Uterus (tissue), 4 donors: ENCODE measurements around the gene PLPP4. TPM values are rescaled to one million over a fixed set of nuclear protein-coding genes. Genes with fewer than 3 reads are reported as not detected.

Experiments used
- DNase-seq, 2 donors: peaks; one replicate each; pipeline ENCODE4 v3.0.0-alpha.2; 2019 to 2020
- H3K27ac ChIP-seq, 2 donors: fragments of 200-600 bp; sonication (generic); 1 replicate in 1 of 2; 2 replicates in 1 of 2; pipeline ENCODE4 v1.5.1; 2016 to 2018
- H3K27me3 ChIP-seq, 2 donors: fragments of 200-600 bp; sonication (generic); one replicate each; pipeline ENCODE4 v1.5.1; 2018 to 2019; ENCODE audit warnings: control low read depth in 1 of 2
- H3K36me3 ChIP-seq, 2 donors: fragments of 200-600 bp; sonication (generic); one replicate each; pipeline ENCODE4 v1.5.1; 2019; ENCODE audit warnings: control low read depth in 1 of 2
- H3K4me1 ChIP-seq, 2 donors: fragments of 200-600 bp; sonication (generic); one replicate each; pipeline ENCODE4 v1.5.1; 2018 to 2019; ENCODE audit warnings: control low read depth in 1 of 2
- H3K4me3 ChIP-seq, 2 donors: fragments of 200-600 bp; sonication (generic); 1 replicate in 1 of 2; 2 replicates in 1 of 2; pipeline ENCODE4 v1.5.1; 2018 to 2019; ENCODE audit warnings: mild to moderate bottlenecking in 1 of 2
- H3K9me3 ChIP-seq, 2 donors: fragments of 200-600 bp; sonication (generic); one replicate each; pipeline ENCODE4 v1.5.1; 2019; ENCODE audit warnings: control low read depth in 1 of 2
- POLR2A ChIP-seq, 2 donors: fragments of 450-650 bp; IDR thresholded peaks; one replicate each; pipeline ENCODE4 v1.6.1; 2016; ENCODE audit warnings: antibody characterized with exemption in 2 of 2, mild to moderate bottlenecking in 1 of 2, moderate library complexity in 1 of 2
- intact Hi-C: fragments of 100-400 bp; cut with DNase I; formaldehyde crosslinking; loops from one replicate; pipeline ENCODE4 v1.15.1; 2023; ENCODE audit warnings: low total_unique reads
- total RNA-seq, 4 donors: library from RNA; depleted of rRNA in 3 of 4; stranded (reverse); fragments of >200 nt in 3 of 4; gene quantifications; one replicate each; pipeline versions ENCODE4 v1.1.0 to v1.2.4, GENCODE V29; 2014 to 2023
- TF ChIP-seq, protein P1 (sequence below), 4 experiments: fragments of 200-600 bp in 2 of 4; fragments of 450-650 bp in 2 of 4; sonication (generic) in 2 of 4; IDR thresholded peaks; one replicate each; pipeline ENCODE4 v1.5.1; 2016 to 2019; ENCODE audit warnings: antibody characterized with exemption in 4 of 4, mild to moderate bottlenecking in 2 of 4, moderate library complexity in 1 of 4
- donor health status: DM: yes; HTN: yes; CAD: no.

PLPP4 gene
- total RNA-seq, 4 donors from 2014 or later, result 0.55 TPM; not detected in 3

DNA sequence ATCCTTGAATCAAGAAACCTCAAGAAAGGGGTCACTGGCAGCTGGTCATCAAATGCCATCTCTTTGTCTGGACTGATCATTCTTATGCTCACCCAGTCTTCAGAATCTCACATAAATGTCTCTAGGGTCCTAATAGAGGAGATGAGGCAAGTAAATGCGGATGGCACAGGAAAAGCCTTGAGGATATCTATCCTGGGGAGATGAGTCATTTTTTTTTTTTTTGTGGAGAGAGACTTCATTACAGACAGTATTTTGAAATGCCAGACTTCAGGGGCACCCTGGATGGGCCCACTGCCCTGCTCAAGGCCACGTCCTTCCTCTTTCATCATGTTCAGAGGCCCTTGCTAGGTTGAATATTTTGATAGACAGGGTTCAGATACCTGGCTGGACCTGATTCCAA, 19.5 kb upstream of the PLPP4 start:
- no peak overlapping the region for H3K27ac ChIP-seq
- H3K4me1 ChIP-seq, result no peaks in the 10 kb centered on the region
- intact Hi-C loops, result no loop called here
- no peaks in the 10 kb centered on the region for H3K27me3 ChIP-seq
- no peak overlapping the region for H3K4me3 ChIP-seq
- no peak for DNase-seq
- H3K36me3 ChIP-seq, result no peaks in the 10 kb centered on the region
- H3K9me3 ChIP-seq, result no peaks in the 10 kb centered on the region
- TF ChIP-seq, protein P1, sequence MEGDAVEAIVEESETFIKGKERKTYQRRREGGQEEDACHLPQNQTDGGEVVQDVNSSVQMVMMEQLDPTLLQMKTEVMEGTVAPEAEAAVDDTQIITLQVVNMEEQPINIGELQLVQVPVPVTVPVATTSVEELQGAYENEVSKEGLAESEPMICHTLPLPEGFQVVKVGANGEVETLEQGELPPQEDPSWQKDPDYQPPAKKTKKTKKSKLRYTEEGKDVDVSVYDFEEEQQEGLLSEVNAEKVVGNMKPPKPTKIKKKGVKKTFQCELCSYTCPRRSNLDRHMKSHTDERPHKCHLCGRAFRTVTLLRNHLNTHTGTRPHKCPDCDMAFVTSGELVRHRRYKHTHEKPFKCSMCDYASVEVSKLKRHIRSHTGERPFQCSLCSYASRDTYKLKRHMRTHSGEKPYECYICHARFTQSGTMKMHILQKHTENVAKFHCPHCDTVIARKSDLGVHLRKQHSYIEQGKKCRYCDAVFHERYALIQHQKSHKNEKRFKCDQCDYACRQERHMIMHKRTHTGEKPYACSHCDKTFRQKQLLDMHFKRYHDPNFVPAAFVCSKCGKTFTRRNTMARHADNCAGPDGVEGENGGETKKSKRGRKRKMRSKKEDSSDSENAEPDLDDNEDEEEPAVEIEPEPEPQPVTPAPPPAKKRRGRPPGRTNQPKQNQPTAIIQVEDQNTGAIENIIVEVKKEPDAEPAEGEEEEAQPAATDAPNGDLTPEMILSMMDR (IDR thresholded peaks at IDR 0.05), result no peak
- TF ChIP-seq POLR2A (IDR thresholded peaks at IDR 0.05), result no peak

DNA sequence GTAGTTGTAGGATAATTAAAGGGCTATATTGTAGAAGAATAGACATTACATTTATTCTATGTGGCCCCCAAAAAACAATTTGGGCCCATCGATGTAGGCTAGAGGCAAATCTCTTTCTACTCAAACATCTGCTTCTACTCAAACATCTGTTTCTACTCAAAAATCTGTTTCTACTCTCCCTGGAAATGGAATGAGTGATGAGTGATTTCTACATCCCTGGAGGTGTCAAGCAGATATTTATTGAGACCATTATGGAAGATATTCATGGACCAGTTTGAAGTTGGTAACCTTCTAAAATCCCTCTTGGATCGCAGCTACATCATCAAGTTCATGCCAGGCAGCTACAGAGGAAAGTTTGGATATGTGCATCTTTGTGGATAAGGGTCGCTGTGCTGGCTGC, 5.1 kb upstream of the PLPP4 start:
- TF ChIP-seq, protein P1 (IDR thresholded peaks at IDR 0.05), result no peak
- Histone ChIP-seq H3K9me3 (no peaks in the 10 kb centered on the region), H3K4me1 (peaks cover 0 to 7% of the 10 kb centered on the region in 2 donors), H3K27ac (no peak overlapping the region), H3K27me3 (no peaks in the 10 kb centered on the region), H3K36me3 (no peaks in the 10 kb centered on the region), H3K4me3 (no peak overlapping the region)
- intact Hi-C loops, result no loop called here
- DNase-seq, result no peak

DNA sequence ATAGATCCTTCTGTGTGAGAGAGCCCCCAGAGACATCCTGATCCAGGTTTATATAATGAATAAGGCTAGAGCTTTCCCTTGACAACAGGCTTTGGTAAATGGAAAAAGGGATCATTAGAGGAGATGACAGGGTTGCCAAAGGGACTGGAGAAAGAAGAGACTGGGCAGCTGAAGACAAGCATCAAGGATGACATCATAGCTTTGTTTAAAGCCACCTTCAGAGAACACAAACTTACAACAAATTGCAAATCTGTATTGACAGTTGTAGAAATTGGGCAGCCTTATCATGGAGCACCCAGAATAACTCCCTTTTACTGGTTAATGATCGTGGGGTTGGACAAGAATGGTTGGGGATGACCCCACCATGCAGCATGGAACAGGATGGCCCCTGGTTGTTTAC, 3.7 kb upstream of the PLPP4 start:
- Histone ChIP-seq H3K9me3 (no peaks in the 10 kb centered on the region), H3K27me3 (peaks cover 0 to under 1% of the 10 kb centered on the region in 2 donors), H3K4me1 (peaks cover 0 to 7% of the 10 kb centered on the region in 2 donors), H3K4me3 (no peak overlapping the region), H3K36me3 (no peaks in the 10 kb centered on the region), H3K27ac (no peak overlapping the region)
- no peak for DNase-seq
- intact Hi-C loops, result no loop called here
- TF ChIP-seq, protein P1 (IDR thresholded peaks at IDR 0.05), result no peak
- no peak for TF ChIP-seq POLR2A (IDR thresholded peaks at IDR 0.05)

DNA sequence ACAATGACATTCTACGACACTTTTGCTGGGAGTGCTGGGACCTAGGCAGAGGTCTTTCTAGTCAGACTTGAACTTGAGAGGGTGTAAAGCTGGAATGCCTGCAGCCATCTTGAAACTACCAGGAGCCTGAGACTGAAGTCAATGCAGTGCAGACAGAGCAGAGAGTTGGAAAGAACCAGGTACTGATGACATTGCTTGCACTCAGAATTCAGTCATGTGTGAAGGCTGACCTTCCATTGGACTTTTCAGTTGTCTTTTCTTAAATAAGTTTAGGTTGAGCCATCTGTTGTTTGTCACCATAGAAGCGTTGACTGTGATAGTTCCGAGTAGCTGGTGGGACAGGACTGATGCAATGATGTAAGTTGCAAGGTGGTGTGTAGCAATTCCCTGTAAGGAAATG, 3.1 kb upstream of the PLPP4 start:
- intact Hi-C loops, result no loop called here
- peaks cover 0 to 7% of the 10 kb centered on the region in 2 donors for H3K27me3 ChIP-seq

DNA sequence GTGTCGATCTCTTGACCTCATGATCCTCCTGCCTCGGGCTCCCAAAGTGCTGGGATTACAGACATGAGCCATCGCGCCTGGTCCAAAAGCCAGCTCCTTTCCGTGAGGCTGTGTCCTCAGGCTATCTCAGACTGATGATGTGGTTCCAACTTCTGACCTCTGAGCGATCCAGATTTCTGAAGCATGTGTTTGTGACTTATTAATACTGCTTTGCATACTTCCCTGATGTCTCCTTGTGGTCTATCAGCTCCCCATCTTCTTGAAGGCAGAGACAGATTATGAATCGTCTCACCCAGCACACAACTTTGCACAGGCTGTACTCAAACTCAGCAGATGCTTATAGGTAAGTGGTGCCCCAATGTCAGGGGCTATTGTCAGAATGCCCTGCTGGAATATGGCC, 2.0 kb upstream of the PLPP4 start:
- Histone ChIP-seq H3K27ac (no peak overlapping the region), H3K4me1 (peaks cover 0 to 7% of the 10 kb centered on the region in 2 donors), H3K4me3 (no peak overlapping the region), H3K27me3 (peaks cover 0 to 11% of the 10 kb centered on the region in 2 donors), H3K36me3 (no peaks in the 10 kb centered on the region), H3K9me3 (no peaks in the 10 kb centered on the region)
- no peak for TF ChIP-seq POLR2A (IDR thresholded peaks at IDR 0.05)
- TF ChIP-seq, protein P1 (IDR thresholded peaks at IDR 0.05), result no peak
- intact Hi-C loops, result no loop called here
- no peak for DNase-seq

More for the DNA sequence above, 3.1 kb upstream of the PLPP4 start:
- Histone ChIP-seq H3K27ac (no peak overlapping the region), H3K9me3 (no peaks in the 10 kb centered on the region), H3K36me3 (no peaks in the 10 kb centered on the region), H3K4me1 (peaks cover 0 to 7% of the 10 kb centered on the region in 2 donors), H3K4me3 (no peak overlapping the region)
- TF ChIP-seq POLR2A (IDR thresholded peaks at IDR 0.05), result no peak
- TF ChIP-seq, protein P1 (IDR thresholded peaks at IDR 0.05), result no peak
- no peak for DNase-seq
